GM12873 (cell line): Measurements from ENCODE around the gene C1QA.
A peak's percentile ranks its signal among the peaks of the same experiment; 100 is the strongest.

Source experiments
- TF ChIP-seq, protein P1 (sequence below): IDR thresholded peaks from 2 replicates; pipeline ENCODE4 v1.5.1; 2012; ENCODE audit warnings: low read depth, mild to moderate bottlenecking, moderate library complexity, low read length, control low read depth; ENCODE audit not compliant: insufficient read depth; ENCODE audit errors: missing control alignments

The C1QA gene

DNA sequence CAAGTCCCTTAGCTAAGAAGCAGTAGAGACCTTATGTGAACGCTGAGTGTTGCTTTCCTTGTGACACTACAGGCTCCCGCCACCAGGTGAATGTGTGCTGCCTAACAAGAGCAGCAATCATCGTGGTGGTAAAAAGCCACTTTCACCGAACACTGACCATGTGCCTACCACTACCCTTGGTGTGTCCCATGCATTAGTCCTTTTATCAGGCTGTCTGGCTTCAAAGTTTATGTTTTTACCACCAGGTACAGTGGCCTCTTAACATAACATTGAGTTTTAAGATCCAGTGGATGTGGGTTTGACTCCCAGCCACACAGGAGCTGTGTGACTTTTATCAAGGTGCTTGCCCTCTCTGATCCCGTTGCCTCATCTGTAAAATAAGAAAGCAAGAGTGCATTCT lies 18.3 kb downstream of the C1QA start:
- TF ChIP-seq, protein P1, sequence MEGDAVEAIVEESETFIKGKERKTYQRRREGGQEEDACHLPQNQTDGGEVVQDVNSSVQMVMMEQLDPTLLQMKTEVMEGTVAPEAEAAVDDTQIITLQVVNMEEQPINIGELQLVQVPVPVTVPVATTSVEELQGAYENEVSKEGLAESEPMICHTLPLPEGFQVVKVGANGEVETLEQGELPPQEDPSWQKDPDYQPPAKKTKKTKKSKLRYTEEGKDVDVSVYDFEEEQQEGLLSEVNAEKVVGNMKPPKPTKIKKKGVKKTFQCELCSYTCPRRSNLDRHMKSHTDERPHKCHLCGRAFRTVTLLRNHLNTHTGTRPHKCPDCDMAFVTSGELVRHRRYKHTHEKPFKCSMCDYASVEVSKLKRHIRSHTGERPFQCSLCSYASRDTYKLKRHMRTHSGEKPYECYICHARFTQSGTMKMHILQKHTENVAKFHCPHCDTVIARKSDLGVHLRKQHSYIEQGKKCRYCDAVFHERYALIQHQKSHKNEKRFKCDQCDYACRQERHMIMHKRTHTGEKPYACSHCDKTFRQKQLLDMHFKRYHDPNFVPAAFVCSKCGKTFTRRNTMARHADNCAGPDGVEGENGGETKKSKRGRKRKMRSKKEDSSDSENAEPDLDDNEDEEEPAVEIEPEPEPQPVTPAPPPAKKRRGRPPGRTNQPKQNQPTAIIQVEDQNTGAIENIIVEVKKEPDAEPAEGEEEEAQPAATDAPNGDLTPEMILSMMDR: peak; percentile 46

DNA sequence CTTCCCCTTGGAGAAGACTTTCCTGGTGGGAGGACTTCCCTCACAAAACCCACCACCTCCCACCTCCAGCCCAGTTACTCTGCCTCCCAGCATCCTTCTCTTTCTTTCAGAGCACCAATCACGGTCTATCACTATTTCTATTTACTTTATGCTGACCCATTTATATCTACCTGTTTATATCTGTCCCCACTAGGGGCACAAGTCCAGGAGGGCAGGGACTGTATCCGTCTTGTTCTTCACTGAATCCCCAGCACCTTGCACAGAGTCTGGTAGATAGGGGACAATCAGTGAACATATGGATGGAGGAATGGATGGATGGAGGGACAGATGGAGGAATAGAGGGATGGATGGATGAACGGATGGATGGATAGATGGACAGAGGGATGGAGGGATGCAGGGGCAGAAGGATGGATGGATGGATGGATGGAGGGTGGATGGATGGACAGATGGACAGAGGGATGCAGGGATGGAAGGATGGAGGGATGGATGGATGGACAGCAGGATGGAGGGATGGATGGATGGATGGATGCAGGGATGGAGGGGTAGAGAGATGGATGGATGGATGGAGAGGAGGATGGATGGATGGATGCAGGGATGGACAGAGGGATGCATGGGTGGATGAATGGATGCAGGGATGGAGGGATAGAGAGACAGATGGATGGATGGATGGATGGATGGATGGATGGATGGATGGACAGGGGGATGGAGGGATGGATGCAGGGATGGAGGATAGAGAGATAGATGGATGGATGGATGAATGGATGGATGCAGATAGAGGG lies 22.1 kb downstream of the C1QA start:
- TF ChIP-seq, protein P1: peak; percentile 31

DNA sequence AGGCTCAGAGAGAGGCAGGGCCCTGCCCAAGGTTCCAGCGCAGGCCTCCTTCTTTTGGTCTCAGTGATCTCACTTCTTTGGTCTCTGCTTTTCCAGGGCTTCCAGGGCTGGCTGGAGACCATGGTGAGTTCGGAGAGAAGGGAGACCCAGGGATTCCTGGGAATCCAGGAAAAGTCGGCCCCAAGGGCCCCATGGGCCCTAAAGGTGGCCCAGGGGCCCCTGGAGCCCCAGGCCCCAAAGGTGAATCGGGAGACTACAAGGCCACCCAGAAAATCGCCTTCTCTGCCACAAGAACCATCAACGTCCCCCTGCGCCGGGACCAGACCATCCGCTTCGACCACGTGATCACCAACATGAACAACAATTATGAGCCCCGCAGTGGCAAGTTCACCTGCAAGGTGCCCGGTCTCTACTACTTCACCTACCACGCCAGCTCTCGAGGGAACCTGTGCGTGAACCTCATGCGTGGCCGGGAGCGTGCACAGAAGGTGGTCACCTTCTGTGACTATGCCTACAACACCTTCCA lies 24.4 kb downstream of the C1QA start:
- TF ChIP-seq, protein P1: no peak

DNA sequence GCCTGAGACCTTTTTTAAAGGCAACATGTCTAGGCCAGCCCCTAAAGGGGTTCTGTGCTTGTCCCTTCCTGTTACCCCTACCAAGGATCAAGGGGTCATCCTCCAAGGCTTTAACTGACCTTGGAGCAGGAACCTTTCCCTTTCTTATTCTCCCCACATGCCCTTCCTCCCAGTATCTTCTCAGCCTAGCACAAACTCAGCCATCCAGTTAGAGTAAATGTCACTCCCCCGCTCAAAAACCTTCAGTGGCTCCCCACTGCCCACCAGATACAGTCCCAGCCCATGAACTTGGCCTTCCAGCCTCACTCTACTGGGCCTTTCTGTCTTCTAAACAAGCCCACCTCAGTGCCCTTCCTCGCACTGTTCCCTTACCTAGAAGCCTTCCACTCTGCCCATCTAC lies 25.5 kb downstream of the C1QA start:
- TF ChIP-seq, protein P1: no peak

DNA sequence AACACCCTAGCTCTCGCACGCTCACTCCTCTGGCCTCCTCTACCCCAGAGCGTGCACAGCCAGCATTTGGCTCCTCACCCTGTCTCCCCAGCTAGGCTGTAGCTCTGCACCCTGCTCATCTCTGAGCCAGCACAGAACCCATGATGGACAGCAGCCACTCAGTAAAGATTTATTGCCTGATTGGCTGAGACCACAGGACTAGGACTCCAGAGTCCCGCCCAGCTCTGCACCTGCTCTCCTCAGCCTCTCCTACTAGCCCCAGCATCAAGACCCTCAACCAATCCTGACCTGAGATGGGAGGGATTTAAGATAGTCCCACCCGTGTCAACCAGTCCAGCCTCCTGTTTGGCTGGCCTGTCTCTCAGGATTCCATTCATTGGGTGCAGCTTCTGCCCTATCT lies 25.9 kb downstream of the C1QA start:
- TF ChIP-seq, protein P1: no peak

DNA sequence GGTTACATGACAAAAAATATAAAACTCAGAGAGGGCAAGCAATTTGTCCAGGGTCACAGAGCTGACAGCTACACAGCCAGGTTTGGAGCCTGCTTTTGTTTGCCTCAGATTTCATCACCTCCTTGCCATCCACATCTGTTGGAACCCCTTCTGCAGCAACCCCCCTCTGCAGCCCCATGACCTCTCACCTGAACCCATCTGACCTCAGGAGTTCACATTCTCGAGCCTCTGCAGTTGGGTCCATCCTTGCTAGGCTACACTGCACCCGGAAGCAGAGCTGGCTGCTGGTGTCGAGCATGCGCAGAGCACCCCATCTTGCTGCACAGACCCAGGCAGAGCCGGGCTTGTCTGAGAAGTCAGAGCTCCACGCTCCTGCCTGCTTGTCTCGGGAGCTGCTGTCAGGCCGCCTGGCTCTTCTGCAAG lies 26.6 kb downstream of the C1QA start:
- TF ChIP-seq, protein P1: no peak

DNA sequence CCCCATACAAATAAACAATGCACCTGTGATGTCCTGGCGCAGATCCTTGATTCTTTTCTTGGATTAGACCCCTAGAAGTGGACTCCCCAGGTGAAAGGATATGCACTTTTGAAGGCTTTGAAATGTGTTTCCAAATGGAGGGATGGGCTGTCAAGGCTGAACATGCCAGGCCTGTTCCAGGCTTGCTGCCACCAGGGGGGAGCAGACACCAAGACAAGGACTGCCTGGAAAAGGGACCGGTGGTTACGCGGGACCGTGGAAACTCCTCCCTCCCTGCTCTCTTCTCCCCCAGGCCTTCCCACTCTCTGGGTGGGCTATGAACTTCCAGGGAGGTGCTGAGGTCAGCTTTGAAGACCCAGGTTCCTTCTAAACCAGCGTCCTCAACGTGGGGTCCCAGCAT lies 29.3 kb downstream of the C1QA start:
- TF ChIP-seq, protein P1: peak; percentile 39
